Stimulated activated CD8-positive, alpha-beta memory T cell treated with anti-CD3 and anti-CD28 coated beads, Interleukin-4, amount 100 ng/mL, for 48 hours (primary cell): ENCODE results near the gene TMEM117.

Experiments used
- DNase-seq: peaks from one replicate; pipeline ENCODE4 v3.0.0-alpha.2; 2020

TMEM117 gene

DNA sequence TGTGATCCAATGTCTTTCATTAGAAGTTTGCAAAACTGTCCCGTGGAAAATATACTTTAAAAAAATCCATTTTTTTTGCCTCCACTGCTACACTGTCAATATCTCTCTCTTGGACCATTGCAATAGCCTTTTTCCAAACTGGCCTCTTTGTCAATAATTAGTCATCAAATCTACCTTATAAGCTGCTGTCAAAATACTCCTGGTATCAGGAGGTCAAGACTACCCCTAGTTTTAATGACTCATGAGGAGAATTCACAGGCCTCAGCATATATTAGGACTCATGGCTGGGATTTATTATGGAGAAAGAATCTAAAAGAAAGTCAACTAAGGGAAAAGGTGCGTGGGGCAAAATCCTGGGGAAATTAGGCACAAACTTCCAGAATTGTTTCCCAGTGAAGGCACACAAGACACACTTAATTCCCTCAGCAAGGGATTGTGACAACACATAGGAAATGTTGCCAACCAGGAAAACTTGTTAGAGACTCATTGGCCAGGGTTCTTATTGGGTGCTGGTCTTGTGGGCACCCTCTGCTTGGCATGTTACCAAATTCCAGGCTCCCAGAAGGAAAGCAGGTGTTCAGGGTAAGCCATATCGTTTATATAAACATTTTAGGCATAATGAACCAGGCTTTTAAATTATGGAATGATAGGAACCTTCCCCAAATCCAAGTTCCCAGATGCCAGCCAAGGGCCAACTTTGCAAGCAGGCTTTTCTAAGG is 56.1 kb downstream of the TMEM117 start:
- no peak for DNase-seq

DNA sequence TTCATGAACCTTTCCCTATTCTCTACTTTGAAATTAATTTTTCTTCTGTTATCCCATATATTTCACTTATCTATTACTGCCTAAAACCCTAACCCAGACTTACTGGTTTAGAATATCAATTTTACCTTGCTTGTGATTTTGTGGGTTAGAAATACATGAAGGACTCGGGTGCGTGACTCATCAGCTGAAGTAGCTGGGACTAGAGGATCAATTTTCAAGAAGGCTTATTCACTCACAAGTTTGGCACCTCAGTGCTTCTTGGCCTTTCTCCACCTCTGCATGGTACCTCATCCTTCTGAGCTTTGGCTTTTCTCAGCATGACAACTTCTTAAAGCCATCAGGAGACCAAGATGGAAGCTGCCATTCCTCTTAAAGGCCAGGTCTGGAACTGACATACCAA is 57.8 kb downstream of the TMEM117 start:
- no peak for DNase-seq

DNA sequence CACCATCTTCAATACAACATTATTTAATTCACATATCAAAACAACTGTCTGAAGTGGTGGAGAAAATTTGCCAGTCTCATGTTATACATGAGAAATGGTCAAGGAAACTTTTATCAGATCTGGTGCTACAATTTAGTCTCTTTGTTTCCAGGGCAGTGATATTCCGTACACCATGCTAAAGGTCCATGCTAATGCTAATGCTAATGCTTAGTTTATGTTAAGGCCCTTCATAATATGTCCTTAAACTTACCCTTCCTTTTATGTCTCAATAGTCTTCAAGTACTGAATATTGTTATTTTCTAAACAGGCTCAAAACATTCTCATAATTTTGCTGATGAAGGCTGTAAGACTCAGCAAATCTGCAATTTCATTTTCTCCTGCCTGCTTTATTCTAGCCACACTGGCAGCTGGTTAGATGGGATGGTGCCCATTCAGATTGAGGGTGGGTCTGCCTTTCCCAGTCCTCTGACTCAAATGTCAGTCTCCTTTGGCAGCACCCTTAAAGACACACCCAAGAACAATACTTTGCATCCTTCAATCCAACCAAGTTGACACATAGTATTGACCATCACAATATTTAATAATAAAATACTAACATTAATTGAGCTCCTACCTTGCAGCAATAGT is 59.8 kb downstream of the TMEM117 start:
- DNase-seq, result no peak

DNA sequence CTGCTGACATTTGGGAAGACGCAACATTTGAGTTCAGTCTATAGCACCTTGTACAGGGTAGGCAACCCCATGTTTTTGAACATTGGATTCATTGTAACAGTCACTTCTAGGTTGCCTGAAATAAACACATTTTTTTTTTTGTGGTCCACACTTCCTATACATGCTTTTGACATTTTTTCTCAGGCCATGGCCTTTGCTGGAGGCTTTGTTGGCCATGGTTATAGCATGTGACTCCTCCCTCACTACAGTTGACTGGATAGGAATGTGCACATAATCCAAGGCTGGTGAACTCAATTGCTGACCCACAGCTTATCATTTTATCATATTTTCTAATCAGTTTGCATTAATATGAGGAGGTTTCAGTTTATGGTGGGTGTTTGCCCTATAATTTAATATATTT is 60.6 kb downstream of the TMEM117 start:
- no peak for DNase-seq

DNA sequence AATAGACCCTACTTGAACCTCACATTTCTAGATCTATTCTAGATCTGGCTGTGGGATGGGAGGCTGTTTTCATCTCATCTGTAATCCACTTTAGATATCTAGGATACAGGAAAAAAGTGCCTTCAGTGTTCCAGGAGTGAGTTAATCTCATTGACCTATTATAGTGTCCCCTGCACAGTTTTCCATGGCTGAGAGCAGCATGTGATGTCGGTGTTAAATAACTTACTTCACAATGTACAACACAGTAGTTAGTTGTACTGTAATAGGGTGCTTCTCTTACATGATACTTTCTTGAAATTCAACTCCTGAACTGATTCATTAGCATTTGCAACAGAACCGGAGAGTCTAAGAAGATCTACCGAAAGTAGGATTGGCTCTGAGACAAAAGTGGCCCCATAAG is 62.6 kb downstream of the TMEM117 start:
- DNase-seq, result no peak

DNA sequence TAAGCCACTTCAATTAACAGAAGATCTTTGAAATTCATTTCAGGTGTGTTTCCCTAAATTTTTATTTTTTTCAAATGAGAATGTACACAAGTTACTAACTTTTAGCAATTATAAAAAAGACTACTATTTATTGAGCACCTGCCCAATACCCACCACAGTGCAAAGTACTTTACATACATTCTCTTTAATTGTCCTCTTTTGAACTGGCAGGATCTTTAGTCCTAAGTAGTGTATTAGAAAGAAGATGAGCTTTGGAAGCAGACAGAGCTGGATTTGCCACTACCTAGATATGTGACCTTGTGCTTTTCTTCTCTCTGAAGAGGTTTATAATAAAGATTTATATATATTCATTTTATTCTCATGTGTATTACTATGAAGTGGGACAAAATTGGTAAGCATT is 63.7 kb downstream of the TMEM117 start:
- DNase-seq, result no peak

DNA sequence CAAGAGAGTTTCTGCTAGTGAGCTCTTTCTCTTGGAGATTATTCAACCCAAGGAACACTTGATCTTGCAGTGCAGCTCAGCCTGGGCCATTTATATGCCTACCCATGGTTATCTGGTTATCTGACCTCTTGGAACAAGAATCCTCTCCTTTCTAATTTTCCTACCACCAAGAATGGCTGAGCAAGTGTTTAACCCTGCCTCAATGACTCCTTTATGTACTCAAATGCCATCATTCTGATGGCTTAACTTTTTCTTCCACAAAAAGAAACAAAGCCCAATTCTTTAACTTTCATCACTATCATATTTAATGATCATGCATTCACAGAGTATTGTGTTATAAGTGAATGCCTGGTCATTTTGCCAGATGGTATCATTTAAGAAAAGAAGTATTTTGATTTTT is 67.8 kb downstream of the TMEM117 start:
- no peak for DNase-seq

DNA sequence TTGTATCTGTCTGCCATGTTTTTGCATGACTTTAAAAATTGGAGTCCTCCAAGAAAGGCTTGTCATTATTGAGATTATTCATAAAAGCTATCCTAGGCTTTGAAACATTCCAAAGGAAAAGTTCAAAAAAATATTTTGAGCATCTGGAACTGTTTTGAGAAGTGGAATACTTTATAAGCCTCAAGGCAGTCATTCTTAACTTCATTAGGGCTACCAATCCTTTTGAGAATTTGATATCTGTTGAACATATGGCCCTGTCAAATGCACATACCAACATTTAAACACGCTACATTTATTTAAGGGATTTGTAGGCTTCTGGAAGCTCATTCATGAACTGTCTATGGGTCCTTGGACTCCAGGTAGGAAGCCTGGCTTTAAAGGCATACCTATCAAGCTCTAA is 77.0 kb downstream of the TMEM117 start:
- DNase-seq, result no peak

DNA sequence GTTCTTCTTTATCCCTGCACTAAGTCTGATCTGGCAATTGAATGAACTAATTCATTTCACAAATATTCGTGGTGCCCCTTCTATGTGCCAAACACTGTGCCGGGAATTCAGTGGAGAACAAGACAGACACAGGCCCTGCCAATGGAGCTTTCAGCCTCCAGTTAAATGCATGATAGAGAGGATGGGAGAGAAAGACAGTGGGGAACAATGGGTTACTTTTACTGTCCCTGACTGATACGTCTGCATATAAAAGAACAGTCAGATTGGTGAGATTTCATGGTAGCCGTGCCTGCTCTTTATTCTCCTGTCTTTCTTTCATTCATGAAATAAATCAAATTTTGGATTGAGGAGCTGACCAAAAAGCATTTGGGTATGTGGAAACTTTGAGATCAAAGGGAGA is 78.5 kb downstream of the TMEM117 start:
- DNase-seq, result no peak

DNA sequence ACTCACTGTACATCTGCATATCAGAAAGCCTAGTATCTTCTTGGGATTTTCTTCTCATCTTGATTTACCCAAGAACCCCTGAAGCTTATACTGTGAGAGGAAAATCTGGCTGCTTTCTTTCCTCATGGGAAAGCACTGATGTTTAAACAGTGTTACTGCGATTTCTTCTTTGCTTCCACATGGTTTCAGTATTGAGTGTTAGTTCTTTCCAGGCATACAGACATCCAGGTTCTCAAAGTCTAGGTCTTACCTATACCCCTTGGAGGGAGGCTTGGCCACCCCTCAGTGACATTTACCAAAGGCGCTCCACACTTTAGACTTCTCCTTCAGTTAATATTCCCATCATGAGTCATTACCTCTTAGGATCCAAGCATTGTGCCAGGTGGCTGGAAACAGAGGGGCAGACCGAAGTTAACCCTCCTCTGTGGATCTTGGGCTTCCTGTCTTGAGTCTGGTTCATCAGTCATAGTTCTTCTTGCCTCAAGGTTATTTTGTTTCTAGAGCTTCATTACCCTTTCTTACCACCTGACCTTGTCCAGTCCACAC is 79.1 kb downstream of the TMEM117 start:
- DNase-seq, result no peak

DNA sequence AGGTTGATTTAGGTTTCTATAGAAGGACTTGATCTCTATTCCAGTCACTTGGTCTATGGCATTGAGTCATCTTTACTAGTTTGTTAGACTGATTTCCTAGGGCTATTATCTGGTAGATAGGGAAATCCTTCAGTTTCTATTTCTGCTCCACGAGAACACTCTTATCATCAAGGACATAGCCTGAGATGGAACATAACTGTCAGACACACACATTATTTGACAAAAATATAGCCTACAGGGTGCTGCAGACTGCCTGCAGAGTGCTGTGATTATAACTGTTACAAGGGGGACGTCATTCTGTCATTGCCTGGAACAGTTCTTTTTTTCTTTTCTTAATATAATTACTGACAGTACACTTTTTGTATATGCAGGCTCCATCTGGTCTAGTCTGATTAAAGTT is 82.0 kb downstream of the TMEM117 start:
- DNase-seq, result no peak

DNA sequence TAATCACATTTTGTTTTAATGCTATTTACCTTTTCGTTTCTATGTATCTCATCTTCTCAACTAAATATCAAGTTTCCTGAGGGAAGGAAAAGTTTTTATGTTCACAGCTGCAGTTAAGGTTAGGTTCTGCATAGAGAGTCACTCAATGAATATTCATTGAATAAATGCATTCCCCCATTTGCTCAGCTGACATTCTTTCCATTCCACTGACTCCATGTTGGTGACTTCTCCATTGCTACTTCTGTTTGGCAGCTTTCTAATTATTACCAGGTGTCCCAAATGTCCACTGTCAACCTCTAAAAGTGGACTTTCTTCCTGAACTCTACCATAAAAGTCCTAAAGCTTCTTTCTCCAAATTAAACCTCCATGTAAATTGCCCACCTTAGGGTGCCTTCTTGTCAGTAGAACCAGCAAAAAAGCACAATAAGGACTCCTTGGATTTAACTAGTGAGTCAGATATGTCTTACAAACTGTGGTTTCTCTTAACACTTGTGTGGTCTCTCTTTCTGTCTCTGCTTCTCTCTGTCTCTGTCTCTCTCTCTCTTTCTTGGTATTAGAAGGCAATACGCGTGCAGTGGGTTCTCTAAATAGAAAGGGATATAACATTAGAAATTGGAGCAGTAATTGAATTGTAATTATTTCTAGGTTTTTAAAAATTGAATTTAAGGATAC is 85.9 kb downstream of the TMEM117 start:
- DNase-seq, result no peak

DNA sequence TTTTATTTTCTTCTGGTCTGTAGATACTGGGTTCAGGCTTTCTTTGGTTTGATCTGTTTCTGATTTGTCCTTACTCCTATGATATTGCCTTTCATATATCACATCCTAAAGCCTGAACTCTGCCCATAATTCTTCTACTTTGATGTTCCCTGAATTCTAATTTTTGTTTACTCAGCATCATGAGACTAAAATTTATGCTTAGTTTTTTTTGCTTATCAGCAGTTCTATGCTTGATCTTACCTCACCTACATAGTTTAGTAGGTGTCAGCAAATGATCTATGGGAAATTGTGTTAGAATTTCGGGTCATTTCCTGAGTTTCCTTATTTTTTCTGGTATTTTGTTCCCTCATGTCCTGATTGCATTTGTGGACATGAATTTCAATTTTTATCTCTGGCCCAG is 94.2 kb downstream of the TMEM117 start:
- no peak for DNase-seq

DNA sequence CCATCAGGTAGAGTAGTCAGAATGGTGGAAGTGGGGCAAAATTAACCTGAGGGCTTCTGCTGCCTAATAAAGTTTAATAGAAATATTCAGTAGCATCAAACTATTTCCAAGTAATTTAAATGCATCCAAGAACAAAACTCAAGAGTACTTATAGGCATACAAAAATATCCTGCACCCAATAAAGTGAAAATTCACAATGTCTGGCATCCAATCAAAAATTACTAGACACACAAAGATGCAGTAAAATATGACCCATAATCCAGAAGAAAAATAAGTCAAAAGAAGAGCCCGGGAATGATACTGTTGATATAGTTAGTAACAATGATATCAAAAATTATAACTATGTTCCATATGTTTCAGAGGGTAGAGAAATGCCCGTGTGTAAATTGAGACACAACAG is 95.3 kb downstream of the TMEM117 start:
- no peak for DNase-seq

DNA sequence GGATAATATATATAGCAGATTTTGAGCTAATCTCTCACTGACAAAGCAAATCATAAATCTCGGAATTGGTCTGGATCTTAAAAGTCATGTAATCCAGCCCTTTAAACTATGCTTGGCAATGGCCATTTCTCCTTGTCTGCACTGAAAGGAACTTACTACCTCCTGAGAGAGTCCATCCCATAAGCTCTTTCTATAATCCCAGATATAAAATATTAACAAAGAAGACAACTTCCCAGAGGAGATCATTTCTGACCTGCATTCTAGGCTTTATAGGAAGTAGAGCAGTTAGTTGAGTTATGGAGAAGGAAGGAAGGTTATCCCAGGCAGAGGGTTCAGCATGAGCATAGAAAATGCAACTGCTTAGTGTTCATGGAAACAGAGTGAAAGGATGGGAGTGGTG is 99.7 kb downstream of the TMEM117 start:
- no peak for DNase-seq

DNA sequence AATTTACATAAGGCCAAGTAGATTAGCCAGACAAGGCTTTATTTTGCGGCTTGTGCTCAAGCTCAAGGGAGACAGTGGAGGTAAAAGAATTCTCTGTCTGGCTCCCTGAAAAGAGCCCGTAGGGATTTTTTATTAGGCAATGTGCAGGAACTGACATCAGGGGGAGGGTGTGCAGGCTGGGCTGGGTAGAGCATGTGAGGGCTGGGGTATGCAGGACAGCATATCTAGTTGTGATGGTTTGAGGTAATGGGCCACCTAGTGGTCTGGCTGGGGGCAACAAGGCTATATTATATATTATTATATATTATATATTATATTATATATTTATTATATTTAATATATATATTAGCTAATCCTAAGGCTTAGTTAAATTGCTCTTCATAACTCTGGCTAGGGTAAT is 102.1 kb downstream of the TMEM117 start:
- no peak for DNase-seq

DNA sequence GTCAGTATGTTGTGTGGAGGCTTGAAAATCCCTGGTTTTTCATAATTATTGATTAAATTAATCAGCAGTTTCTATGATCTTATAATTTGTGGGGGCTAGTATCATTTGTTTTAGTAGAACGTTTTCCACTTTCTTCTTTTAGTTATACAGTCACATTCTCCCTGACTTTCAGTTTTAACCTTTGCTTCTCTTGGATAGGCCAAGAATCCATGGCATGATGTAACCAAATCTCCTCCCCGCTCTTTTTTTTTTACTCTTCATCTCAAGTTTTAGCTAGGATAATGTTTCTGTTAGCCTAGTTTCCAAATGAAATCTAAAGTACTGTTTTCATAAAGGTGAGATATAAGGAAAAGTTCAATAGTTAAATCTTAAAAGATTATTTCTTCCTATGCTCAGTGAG is 106.5 kb downstream of the TMEM117 start:
- no peak for DNase-seq

DNA sequence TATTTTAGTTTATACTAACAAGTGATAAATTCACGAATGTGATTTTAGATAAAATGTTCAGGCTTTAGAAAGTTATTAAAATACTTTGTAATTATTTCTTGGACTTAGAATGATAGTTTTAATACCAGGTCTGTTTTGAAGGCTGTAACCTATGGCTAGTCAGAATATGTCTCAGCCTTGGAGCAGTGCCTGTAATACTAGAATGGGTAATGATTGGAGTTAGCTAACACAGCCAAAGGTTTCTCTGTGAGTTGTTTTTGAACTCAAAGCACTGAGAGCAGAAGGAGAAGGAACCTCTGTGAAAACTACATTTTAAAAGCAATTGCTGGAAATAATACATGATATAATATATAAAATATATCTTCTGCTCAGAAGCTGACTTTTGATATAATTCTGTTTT is 110.1 kb downstream of the TMEM117 start:
- DNase-seq, result no peak

DNA sequence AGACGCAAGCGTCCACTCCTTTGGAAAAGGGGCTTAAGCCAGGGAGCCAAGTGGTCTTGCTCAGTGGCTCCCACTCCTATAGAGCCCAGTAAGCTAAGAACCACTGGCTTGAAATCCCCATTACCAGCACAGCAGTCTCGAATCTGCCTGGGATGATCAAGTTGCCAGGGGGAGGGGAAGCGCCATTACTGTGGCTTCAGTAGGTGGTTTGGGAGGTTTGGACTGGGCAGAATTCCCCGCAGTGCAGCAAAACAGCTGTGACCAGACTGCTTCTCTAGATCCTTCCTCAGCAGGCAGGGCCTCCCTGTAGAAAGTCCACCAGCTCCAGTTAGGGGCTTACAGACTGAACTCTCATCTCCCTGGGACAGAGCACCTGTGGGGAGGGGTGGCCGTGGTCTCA is 115.4 kb downstream of the TMEM117 start:
- no peak for DNase-seq

DNA sequence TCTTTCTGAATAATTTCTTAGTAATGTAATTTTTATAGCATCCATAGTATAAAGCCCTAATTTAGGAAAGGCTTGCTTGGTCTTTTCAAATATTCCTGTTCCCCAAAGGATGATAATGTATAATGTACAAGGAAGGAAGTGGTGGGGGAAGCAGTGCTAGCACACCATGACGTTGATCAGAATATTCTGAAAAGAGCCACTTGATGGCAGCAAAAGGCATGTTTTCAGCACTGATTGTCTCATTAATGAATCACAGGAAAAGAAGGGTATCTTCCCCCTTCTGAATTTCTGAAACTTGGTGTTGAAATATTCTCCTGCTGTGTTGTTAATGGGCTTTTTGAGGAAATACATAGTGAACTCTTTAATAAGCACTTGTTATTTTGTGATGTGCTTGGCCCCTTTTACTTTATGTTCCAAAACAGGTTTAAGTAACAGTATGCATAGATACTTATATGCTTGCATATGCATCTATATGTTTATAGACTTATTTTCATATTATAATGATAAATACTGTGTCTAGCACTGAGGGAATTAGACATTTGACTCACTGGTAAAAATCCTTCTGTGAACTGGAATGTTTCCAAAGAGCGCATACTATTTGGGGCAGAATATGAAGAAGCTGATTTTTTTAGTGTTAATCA is 122.0 kb downstream of the TMEM117 start:
- DNase-seq, result peak; percentile 23

DNA sequence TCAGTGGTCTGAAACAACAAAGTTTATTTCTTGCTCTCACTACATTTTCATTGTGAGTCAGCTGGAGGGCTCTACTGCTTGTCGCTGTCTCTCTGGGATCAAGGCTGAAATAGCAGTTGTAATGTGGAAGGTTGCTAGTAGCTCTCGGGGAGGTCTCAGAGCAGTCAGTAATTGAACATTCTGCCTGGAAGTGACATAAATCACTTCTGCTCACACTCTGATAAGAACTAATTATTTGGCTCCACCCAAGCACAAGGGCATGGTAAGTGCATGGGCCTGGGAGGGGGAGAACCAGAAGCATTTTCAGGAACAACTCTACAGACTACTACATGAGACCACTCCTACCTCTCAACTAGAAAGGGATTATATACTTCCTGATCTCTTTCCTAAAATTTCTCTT is 128.2 kb downstream of the TMEM117 start:
- no peak for DNase-seq

DNA sequence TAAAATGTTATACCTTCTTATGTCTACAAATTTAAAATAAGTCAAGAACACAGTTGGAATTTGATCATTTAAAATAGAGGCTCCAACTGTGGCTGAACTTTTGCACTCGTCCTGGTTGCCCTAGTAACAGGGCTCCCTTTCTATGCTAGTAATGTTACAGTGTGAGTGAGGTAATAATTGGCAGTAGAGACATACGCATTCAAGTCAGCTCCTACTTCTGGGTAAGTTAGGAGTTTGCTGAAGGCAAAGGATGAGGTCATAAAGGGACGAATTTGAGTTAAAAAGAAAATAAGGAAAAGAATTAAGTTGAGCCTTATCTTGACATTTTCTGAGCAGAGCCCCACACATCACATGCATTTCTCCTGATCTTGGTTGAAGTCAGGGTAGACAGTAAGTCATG is 129.1 kb downstream of the TMEM117 start:
- no peak for DNase-seq

DNA sequence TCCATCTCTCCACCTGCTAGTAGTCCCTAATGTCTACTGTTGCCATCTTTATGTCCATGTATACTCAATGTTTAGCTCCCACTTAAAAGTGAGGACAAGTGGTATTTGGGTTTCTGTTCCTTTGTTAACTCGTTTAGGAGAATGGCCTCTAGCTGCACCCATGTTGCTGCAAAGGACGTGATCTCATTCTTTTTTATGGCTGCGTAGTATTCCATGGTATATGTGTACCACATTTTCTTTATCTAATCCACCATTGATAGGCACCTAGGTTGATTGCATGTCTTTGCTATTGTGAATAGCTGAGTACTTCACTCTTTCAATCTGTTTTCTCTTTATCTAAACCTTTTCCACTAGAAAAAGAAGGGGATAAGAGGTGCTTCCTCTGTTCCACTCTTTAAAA is 130.0 kb downstream of the TMEM117 start:
- DNase-seq, result no peak

DNA sequence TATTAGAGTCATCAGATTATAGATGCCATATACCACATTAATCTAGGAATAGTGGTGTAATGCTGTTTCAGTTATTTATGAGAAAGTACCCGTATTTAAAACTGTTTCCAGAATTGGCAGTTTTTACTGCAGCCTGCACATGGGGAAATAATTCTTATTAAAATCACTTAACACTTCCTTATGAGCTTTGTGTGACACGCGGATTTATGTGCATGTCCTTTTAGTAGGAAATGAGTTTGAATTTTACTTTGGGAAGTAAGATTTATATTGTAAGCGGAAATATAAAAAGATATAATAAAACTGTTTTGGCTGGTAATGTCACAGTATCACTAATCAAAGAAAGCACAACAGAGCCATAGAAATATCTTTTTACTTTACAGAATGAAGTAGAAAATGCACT is 132.9 kb downstream of the TMEM117 start:
- no peak for DNase-seq
